Right cardiac atrium (tissue), 5 donors: ENCODE data around the gene CAPZA2. TPM values are rescaled to one million over a fixed set of nuclear protein-coding genes. Genes with fewer than 3 reads are reported as not detected.
A peak's percentile ranks its signal among the peaks of the same experiment; 100 is the strongest.
"Not testable (repeated sequence)": the region's sequence is repeated elsewhere in the genome, so short reads cannot be mapped to it uniquely, and the experiment has no call there.

Source experiments
- ATAC-seq, 2 donors: fragments of 200-7000 bp; cut with Tn5 transposase; one replicate each; pipeline versions ENCODE4 v1.8.0 to v1.9.1; 2020; ENCODE audit warnings: moderate library complexity in 2 of 2, mild to moderate bottlenecking in 1 of 2
- DNase-seq, 3 donors: peaks; one replicate each; pipeline ENCODE4 v3.0.0-alpha.2; 2020
- H3K27ac ChIP-seq: one replicate; pipeline ENCODE4 v1.5.1; 2013; ENCODE audit warnings: mild to moderate bottlenecking, low read length, control low read depth, moderate library complexity
- H3K27me3 ChIP-seq: one replicate; pipeline ENCODE4 v1.6.1; 2013; ENCODE audit not compliant: control insufficient read depth, insufficient read depth
- H3K4me1 ChIP-seq: one replicate; pipeline ENCODE4 v1.6.1; 2013; ENCODE audit warnings: low read length; ENCODE audit not compliant: control insufficient read depth, insufficient read depth
- H3K4me3 ChIP-seq: one replicate; pipeline ENCODE4 v1.5.1; 2013; ENCODE audit warnings: low read length, control low read depth
- H3K9me3 ChIP-seq: one replicate; pipeline ENCODE4 v1.6.1; 2013; ENCODE audit warnings: low read length; ENCODE audit not compliant: control insufficient read depth
- WGBS: extraction: QIAGEN DNeasy Blood & Tissue Kit; methylation state at CpG from one replicate; pipeline ENCODE4 v1.1.7; 2013; 5-methylcytosine and 5-hydroxymethylcytosine counted together
- intact Hi-C, 4 donors: fragments of 100-400 bp; cut with DNase I; formaldehyde crosslinking; loops; one replicate each; pipeline versions ENCODE4 v1.11.0 to v1.14.0; 2022 to 2023
- polyA plus RNA-seq: library from polyadenylated mRNA; stranded (reverse); fragments of 200-250 nt; gene quantifications from one replicate; pipeline ENCODE4 v1.2.3, GENCODE V29; 2013
- total RNA-seq, 4 donors: library from RNA; stranded (reverse); fragmentation: NEBNext Ultra II Directional; extraction: Animal tissue kit (Norgen Biotek cat#: 25700); gene quantifications; one replicate each; pipeline ENCODE4 v1.2.1, GENCODE V29; 2021
- donor health status: healthy with polysubstance abuse.
- donor health status: DM: no; HTN: yes; CAD: no.
- donor health status: DM: no; HTN: no; CAD: no.
- donor health status: DM: no; HTN: yes; CAD: no; lungs with severe emphysema.
- donor health status: DM: yes; HTN: yes; CAD: no.

CAPZA2 gene
- total and polyA plus RNA-seq, 5 donors = 71.9 to 447 (median 336) TPM

DNA sequence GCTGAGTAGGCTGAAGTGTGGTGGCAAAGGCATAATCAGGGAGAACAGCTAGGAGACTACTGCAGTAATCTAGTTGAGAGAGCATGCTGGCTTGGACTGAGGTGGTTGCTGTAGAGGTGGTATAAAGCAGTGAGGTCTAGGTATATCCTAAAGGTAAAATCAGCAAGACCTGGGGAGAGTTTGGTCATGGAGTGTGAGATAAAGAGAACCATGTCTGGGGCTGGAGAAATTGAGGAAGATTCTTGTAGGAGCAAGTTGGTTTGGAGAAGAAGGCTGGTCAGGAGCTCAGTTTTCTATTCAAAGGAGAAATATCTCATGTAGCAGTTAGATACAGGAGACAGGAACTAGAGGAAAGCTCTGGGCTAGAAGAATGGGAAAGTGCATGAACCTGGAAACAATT lies 58.0 kb downstream of the CAPZA2 start:
- H3K4me1 ChIP-seq = no peaks in the 10 kb centered on the region
- H3K27me3 ChIP-seq = no peaks in the 10 kb centered on the region
- no peak overlapping the region for H3K4me3 ChIP-seq
- intact Hi-C loops = no loop called here
- ATAC-seq = no peak
- no peak for DNase-seq
- H3K27ac ChIP-seq = no peak overlapping the region
- no peaks in the 10 kb centered on the region for H3K9me3 ChIP-seq

DNA sequence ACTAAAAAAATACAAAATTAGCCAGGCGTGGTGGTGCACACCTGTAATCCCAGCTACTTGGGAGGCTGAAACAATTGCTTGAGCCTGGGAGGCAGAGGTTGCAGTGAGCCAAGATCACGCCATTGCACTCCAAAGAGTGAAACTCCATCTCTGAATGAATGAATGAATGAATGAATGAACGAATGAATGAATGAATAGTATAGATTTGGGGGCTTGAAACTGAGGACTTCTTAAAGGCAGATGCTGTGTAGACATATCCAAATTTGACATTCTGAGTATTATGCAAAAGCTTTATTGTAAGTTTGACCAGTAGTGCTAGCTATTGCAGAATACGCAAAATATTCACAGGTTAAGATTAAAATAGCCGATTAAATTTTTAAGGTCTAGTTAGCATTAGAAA lies 60.2 kb downstream of the CAPZA2 start:
- Histone ChIP-seq H3K4me3 (no peak overlapping the region), H3K27ac (no peak overlapping the region), H3K27me3 (no peaks in the 10 kb centered on the region), H3K4me1 (no peaks in the 10 kb centered on the region), H3K9me3 (no peaks in the 10 kb centered on the region)
- WGBS = 72% methylated on average over 5 of the region's 5 CpGs
- intact Hi-C loops = no loop called here
- ATAC-seq = no peak
- DNase-seq = no peak

DNA sequence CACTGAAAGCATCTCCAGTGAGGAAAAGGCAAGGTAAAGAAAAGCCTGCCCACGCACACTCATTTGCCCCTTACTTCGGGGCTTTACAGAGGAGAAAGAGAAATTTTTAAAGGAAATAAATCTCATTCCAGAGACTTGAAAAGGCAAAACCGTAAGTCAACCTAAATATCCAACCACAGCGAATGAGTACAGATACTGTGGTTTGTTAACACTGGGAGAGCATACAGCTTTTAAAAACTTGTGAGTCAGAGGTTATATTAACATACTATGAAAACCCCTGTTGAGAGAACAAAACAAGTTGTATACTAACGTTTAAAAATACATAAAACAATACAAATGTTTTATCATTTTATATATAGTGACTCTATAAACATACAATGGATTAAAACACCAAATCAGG lies 62.4 kb downstream of the CAPZA2 start:
- DNase-seq (no peak), ATAC-seq (no peak)
- Histone ChIP-seq H3K4me1 (no peaks in the 10 kb centered on the region), H3K27ac (no peak overlapping the region), H3K27me3 (no peaks in the 10 kb centered on the region), H3K4me3 (no peak overlapping the region), H3K9me3 (no peaks in the 10 kb centered on the region)
- intact Hi-C loops = no loop called here
- 75% methylated on average over 5 of the region's 5 CpGs for WGBS

DNA sequence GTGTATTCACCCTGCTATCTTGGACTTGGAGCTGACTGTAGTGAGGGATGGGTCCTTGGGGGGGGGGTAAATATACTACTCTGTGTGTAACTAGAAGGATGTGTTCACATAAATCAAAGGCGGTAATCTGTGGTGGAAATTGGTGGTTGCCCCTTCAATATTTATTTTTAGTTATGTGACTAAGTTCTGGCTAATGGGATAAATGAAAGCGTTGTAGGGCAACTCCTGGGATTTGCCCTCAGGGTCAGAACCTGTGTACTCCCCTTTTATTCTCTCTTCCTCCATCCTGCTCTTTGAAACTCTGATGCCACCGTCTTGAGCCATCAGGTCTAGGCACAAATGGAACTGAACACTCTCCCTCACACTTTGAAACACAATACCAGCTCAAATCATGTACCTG lies 66.6 kb downstream of the CAPZA2 start:
- no peak for ATAC-seq
- no peak for DNase-seq
- H3K27me3 ChIP-seq = no peaks in the 10 kb centered on the region
- no peak overlapping the region for H3K27ac ChIP-seq
- WGBS = 67% methylated on average over 3 of the region's 3 CpGs
- H3K9me3 ChIP-seq = no peaks in the 10 kb centered on the region
- no peaks in the 10 kb centered on the region for H3K4me1 ChIP-seq
- intact Hi-C loops = no loop called here
- H3K4me3 ChIP-seq = no peak overlapping the region

GRCh38 chr7:116929914-116930913 lies 67.8 kb downstream of the CAPZA2 start:
- 30% methylated on average over 25 of the region's 25 CpGs for WGBS
- no peaks in the 10 kb centered on the region for H3K27me3 ChIP-seq
- no peaks in the 10 kb centered on the region for H3K9me3 ChIP-seq
- peak; percentile 82 to 92 (median 89) for DNase-seq
- no peak overlapping the region for H3K4me3 ChIP-seq
- H3K27ac ChIP-seq = no peak overlapping the region
- intact Hi-C loops = loop anchor here in 3 of 4 donors (2.0 to 10.0 kb wide), 4 partner anchors 55 to 192 kb away; no protein-coding TSS in a partner anchor
- ATAC-seq = peak; percentile 88 to 90
- no peaks in the 10 kb centered on the region for H3K4me1 ChIP-seq

DNA sequence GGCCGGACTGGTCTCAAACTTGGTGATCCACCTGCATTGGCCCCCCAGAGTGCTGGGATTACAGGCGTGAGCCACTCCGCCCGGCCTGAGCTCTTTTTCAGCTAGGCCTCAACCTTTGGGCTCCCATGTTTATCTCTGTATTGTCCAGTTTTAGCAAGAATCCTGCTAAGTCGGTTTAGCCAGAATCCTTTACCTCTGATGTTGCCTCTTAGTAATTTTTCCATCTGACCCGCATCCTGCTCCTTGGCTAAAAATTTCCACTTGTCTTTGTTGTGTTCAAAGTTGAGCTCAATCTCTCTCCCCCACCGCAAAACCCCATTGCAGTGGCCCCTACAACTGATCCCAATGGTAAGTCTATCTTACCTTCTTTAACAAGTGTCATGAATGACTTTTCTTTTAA lies 70.2 kb downstream of the CAPZA2 start:
- Histone ChIP-seq H3K27me3 (no peaks in the 10 kb centered on the region), H3K4me1 (no peaks in the 10 kb centered on the region), H3K9me3 (no peaks in the 10 kb centered on the region), H3K4me3 (no peak overlapping the region), H3K27ac (no peak overlapping the region)
- WGBS = 96% methylated on average over 7 of the region's 7 CpGs
- ATAC-seq (no peak), DNase-seq (no peak)
- intact Hi-C loops = loop anchor here in 2 of 4 donors (5.0 to 10.0 kb wide), 3 partner anchors 52 to 190 kb away; no protein-coding TSS in a partner anchor

DNA sequence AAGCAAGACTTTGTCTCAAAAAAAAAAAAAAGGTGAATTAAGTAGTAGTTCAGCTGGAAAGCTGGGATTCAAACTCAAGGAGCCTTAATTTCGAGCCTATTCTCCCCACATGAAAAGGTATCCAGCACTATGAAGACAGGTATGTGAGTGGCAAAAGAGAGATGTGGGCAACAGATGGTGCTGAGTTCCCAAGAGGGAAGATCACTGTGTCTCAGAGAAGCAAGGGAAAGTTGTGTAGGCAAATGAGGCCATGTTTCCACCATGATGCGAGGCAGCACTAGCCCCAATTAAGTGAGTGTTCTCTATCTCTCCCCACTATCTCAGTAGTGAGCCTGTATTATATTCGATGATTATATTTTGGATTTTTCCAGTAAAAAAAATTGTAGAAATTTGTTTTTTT lies 71.1 kb downstream of the CAPZA2 start:
- ATAC-seq (no peak), DNase-seq (no peak)
- WGBS = 98% methylated on average over 3 of the region's 3 CpGs
- Histone ChIP-seq H3K9me3 (no peaks in the 10 kb centered on the region), H3K27ac (no peak overlapping the region), H3K4me1 (no peaks in the 10 kb centered on the region), H3K27me3 (no peaks in the 10 kb centered on the region), H3K4me3 (no peak overlapping the region)
- intact Hi-C loops = loop anchor here in 2 of 4 donors (5.0 to 10.0 kb wide), 3 partner anchors 51 to 189 kb away; no protein-coding TSS in a partner anchor

GRCh38 chr7:116934580-116934979 lies 72.2 kb downstream of the CAPZA2 start:
- no peak overlapping the region for H3K4me3 ChIP-seq
- no peaks in the 10 kb centered on the region for H3K4me1 ChIP-seq
- intact Hi-C loops = loop anchor here in 2 of 4 donors (5.0 to 10.0 kb wide), 3 partner anchors 50 to 188 kb away; no protein-coding TSS in a partner anchor
- no peak overlapping the region for H3K27ac ChIP-seq
- WGBS = 60% methylated on average over 2 of the region's 2 CpGs
- ATAC-seq (no peak), DNase-seq (no peak)
- no peaks in the 10 kb centered on the region for H3K9me3 ChIP-seq
- no peaks in the 10 kb centered on the region for H3K27me3 ChIP-seq

DNA sequence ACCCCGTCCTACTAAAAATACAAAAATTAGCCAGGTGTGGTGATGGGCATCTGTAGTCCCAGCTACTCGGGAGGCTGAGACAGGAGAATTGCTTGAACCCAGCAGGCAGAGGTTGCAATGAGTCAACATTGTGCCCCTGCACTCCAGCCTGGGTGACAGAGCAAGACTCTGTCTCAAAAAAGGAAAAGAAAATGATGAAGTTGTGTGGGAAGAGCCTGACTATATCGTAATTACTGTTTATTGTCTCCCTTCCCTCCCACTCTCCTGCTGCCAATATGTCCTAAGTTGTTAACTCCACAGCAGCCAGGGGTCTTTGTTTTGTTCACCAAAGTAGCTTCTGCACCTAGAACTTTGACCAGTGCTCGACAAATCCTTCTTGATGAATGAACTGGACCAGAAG lies 74.5 kb downstream of the CAPZA2 start:
- H3K27me3 ChIP-seq, H3K4me1 ChIP-seq, ATAC-seq, H3K27ac ChIP-seq, DNase-seq, H3K4me3 ChIP-seq, H3K9me3 ChIP-seq: not testable (repeated sequence)
- 69% methylated on average over 4 of the region's 4 CpGs for WGBS
- intact Hi-C loops = loop anchor here in 1 of 4 donors (10.0 kb wide), 1 partner anchor 48 kb away; no protein-coding TSS in a partner anchor

GRCh38 chr7:116938678-116939077 lies 76.3 kb downstream of the CAPZA2 start:
- H3K4me1 ChIP-seq = no peaks in the 10 kb centered on the region
- intact Hi-C loops = loop anchor here in 1 of 4 donors (10.0 kb wide), 1 partner anchor 46 kb away; no protein-coding TSS in a partner anchor
- no peak for ATAC-seq
- DNase-seq = no peak
- no peak overlapping the region for H3K27ac ChIP-seq
- WGBS = 87% methylated on average over 2 of the region's 2 CpGs
- no peak overlapping the region for H3K4me3 ChIP-seq
- no peaks in the 10 kb centered on the region for H3K27me3 ChIP-seq
- no peaks in the 10 kb centered on the region for H3K9me3 ChIP-seq

GRCh38 chr7:116940689-116941370 lies 78.4 kb downstream of the CAPZA2 start:
- Histone ChIP-seq H3K27me3 (no peaks in the 10 kb centered on the region), H3K4me1 (no peaks in the 10 kb centered on the region), H3K9me3 (no peaks in the 10 kb centered on the region), H3K27ac (no peak overlapping the region), H3K4me3 (no peak overlapping the region)
- WGBS = 82% methylated on average over 8 of the region's 8 CpGs
- intact Hi-C loops = no loop called here
- ATAC-seq (no peak), DNase-seq (no peak)
